Keratinocyte (primary cell): ENCODE measurements around the gene RAB27B. TPM values are rescaled to one million over a fixed set of nuclear protein-coding genes. Genes with fewer than 3 reads are reported as not detected.

Experiments used
- DNase-seq: peaks from one replicate; pipeline ENCODE4 v3.0.0-alpha.2; 2011; ENCODE audit warnings: low read depth, missing footprints, low spot score
- FAIRE-seq: peaks from 2 replicates; lab custom pipeline; 2011; peaks lifted over from hg19 to GRCh38; lab: Jason Lieb, UNC
- H2AFZ ChIP-seq: 2 replicates; pipeline ENCODE4 v1.6.0; 2012; ENCODE audit warnings: low read length, control low read depth, inconsistent platforms; ENCODE audit not compliant: control insufficient read depth
- H3K27ac ChIP-seq: 2 replicates; pipeline ENCODE4 v1.5.1; 2011; ENCODE audit warnings: low read length; ENCODE audit not compliant: control insufficient read depth, insufficient read depth
- H3K27me3 ChIP-seq: 3 replicates; pipeline ENCODE4 v1.6.0; 2011; ENCODE audit warnings: low read length; ENCODE audit not compliant: control insufficient read depth, insufficient read depth; ENCODE audit errors: extremely low read depth
- H3K36me3 ChIP-seq, 2 experiments: 2 replicates in 1 of 2; 3 replicates in 1 of 2; pipeline ENCODE4 v1.5.1; 2011; ENCODE audit warnings: low read length in 2 of 2, mild to moderate bottlenecking in 1 of 2; ENCODE audit not compliant: control insufficient read depth in 2 of 2, insufficient read depth in 2 of 2; ENCODE audit errors: extremely low read depth in 1 of 2
- H3K4me1 ChIP-seq: 3 replicates; pipeline ENCODE4 v1.5.1; 2011; ENCODE audit warnings: low read length; ENCODE audit not compliant: control insufficient read depth, insufficient read depth; ENCODE audit errors: extremely low read depth
- H3K4me2 ChIP-seq: 3 replicates; pipeline ENCODE4 v1.6.0; 2011; ENCODE audit warnings: low read depth, low read length; ENCODE audit not compliant: control insufficient read depth, insufficient read depth; ENCODE audit errors: extremely low read depth
- H3K4me3 ChIP-seq, 3 experiments: fragments of 200-600 bp in 1 of 3; sonication (generic) in 1 of 3; 2 replicates in 2 of 3; 3 replicates in 1 of 3; pipeline ENCODE4 v1.5.1; 2011 to 2016; ENCODE audit warnings: low read length in 3 of 3, mild to moderate bottlenecking in 3 of 3, control low read depth in 2 of 3, inconsistent platforms in 1 of 3, low read depth in 1 of 3, mixed read lengths in 1 of 3, mixed run types in 1 of 3, moderate library complexity in 1 of 3; ENCODE audit not compliant: control insufficient read depth in 2 of 3, insufficient read depth in 2 of 3; ENCODE audit errors: extremely low read depth in 1 of 3
- H3K79me2 ChIP-seq: 2 replicates; pipeline ENCODE4 v1.6.0; 2012; ENCODE audit warnings: low read length; ENCODE audit not compliant: control insufficient read depth, insufficient read depth
- H3K9ac ChIP-seq: 3 replicates; pipeline ENCODE4 v1.6.0; 2011; ENCODE audit warnings: low read length; ENCODE audit not compliant: control insufficient read depth, insufficient read depth; ENCODE audit errors: extremely low read depth
- H3K9me1 ChIP-seq: 3 replicates; pipeline ENCODE4 v1.6.0; 2011; ENCODE audit warnings: low read length; ENCODE audit not compliant: control insufficient read depth, insufficient read depth; ENCODE audit errors: extremely low read depth
- H3K9me3 ChIP-seq: 2 replicates; pipeline ENCODE4 v1.5.1; 2012; ENCODE audit warnings: low read depth, low read length; ENCODE audit not compliant: control insufficient read depth
- H4K20me1 ChIP-seq: 3 replicates; pipeline ENCODE4 v1.6.0; 2011; ENCODE audit warnings: low read length; ENCODE audit not compliant: control insufficient read depth, insufficient read depth; ENCODE audit errors: extremely low read depth
- EZH2 ChIP-seq: IDR thresholded peaks from one replicate; pipeline ENCODE4 v1.6.1; 2012; ENCODE audit warnings: inconsistent platforms, mild to moderate bottlenecking, low read length, moderate library complexity
- dilution Hi-C: fragments of 300-500 bp; cut with MboI; formaldehyde crosslinking; loops from one replicate; pipeline ENCODE4 v1.7.0; 2020; ENCODE audit warnings: low sequenced_read_pairs; ENCODE audit not compliant: extremely low pct_ligation_motif_present
- polyA plus RNA-seq, 5 experiments: library from polyadenylated mRNA; depleted of rRNA in 3 of 5; stranded (reverse) in 3 of 5; stranded (forward) in 1 of 5; unstranded in 1 of 5; fragments of >200 nt; gene quantifications; 1 replicate in 1 of 5; 2 replicates in 3 of 5; 3 replicates in 1 of 5; pipeline versions ENCODE4 v1.2.1 to v1.2.3, GENCODE V29; 2011 to 2012; ENCODE audit warnings: missing spikeins in 2 of 5, low read depth in 1 of 5, low replicate concordance in 1 of 5
- TF ChIP-seq, protein P1 (sequence below), 3 experiments: IDR thresholded peaks in 1 of 3; conservative IDR thresholded peaks in 1 of 3; optimal IDR thresholded peaks in 1 of 3; 2 replicates in 2 of 3; 3 replicates in 1 of 3; pipeline versions ENCODE3 to v1.5.1; 2011; ENCODE audit warnings: low read length in 3 of 3, mild to moderate bottlenecking in 3 of 3, moderate library complexity in 2 of 3, control low read depth in 1 of 3, inconsistent platforms in 1 of 3; ENCODE audit not compliant: insufficient read depth in 2 of 3; ENCODE audit errors: extremely low read depth in 1 of 3

RAB27B gene
- polyA plus RNA-seq, 1 donor (not counting 4 experiments of a cell fraction or from before 2014, with no cell fraction given): 4.2 TPM

DNA sequence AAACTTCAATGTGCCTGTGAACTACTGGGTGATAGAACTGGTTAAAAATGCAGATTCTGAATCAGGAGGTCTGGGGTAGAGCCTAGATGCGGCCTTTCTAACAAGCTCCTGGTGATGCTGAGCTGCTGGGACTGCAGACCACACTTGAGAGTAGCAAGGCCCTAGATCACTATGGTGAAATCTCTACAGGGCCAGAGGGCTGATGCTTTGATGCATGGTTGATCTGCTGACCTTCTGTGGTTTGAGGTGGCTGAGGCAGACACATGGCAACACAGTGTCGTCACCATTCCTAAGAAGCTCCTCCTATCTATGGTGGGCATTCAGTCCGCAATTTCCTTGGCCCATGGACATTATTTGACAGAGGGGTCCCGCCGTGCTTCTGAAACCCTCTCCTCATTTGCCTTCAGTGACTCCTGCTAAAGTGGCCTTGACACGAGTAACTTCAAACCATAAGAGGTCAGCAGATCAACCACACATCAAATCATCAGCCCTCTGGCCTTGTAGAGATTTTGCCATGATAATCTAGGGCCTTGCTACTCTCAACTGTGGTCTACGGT lies 111.2 kb downstream of the RAB27B start:
- Histone ChIP-seq H3K27ac (no peak overlapping the region), H3K9me3 (no peaks in the 10 kb centered on the region), H3K9me1 (no peaks in the 10 kb centered on the region), H3K4me3 (no peak overlapping the region), H3K79me2 (no peaks in the 10 kb centered on the region), H3K27me3 (no peaks in the 10 kb centered on the region), H4K20me1 (no peaks in the 10 kb centered on the region), H3K4me1 (no peaks in the 10 kb centered on the region), H3K9ac (no peak overlapping the region), H2AFZ (no peak overlapping the region), H3K4me2 (no peak overlapping the region), H3K36me3 (no peaks in the 10 kb centered on the region)
- dilution Hi-C loops: no loop called here
- TF ChIP-seq, protein P1, sequence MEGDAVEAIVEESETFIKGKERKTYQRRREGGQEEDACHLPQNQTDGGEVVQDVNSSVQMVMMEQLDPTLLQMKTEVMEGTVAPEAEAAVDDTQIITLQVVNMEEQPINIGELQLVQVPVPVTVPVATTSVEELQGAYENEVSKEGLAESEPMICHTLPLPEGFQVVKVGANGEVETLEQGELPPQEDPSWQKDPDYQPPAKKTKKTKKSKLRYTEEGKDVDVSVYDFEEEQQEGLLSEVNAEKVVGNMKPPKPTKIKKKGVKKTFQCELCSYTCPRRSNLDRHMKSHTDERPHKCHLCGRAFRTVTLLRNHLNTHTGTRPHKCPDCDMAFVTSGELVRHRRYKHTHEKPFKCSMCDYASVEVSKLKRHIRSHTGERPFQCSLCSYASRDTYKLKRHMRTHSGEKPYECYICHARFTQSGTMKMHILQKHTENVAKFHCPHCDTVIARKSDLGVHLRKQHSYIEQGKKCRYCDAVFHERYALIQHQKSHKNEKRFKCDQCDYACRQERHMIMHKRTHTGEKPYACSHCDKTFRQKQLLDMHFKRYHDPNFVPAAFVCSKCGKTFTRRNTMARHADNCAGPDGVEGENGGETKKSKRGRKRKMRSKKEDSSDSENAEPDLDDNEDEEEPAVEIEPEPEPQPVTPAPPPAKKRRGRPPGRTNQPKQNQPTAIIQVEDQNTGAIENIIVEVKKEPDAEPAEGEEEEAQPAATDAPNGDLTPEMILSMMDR (optimal IDR thresholded peaks at IDR 0.05 in 1 of 3, IDR thresholded peaks at IDR 0.05 in 1 of 3, conservative IDR thresholded peaks at IDR 0.05 in 1 of 3; ENCODE audit: extremely low read depth in 1 of 3, insufficient read depth in 2 of 3, low read length in 3 of 3): no peak
- TF ChIP-seq EZH2: no peak
- no peak for FAIRE-seq
- DNase-seq: no peak

DNA sequence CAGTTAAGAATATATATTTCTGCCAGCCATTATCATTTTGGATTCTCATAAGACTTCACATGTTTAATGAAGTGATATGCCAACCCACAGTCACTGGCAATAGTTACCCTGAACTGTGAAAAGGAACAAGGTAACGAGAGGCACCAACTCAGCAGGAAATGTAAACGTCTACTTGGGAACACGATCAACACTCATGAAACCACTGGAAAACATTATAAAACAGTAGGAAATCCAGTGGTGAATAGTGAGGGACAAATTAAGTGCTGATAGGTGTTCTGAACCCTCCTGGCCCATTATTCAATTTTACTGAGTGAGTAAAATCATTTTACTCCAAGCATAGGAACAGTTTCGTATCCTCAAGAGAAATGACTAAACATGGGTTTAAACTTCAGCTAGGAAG lies 113.9 kb downstream of the RAB27B start:
- FAIRE-seq (no peak), DNase-seq (no peak)
- TF ChIP-seq EZH2: no peak
- TF ChIP-seq, protein P1 (optimal IDR thresholded peaks at IDR 0.05 in 1 of 3, IDR thresholded peaks at IDR 0.05 in 1 of 3, conservative IDR thresholded peaks at IDR 0.05 in 1 of 3; ENCODE audit: extremely low read depth in 1 of 3, insufficient read depth in 2 of 3, low read length in 3 of 3): no peak
- Histone ChIP-seq H3K79me2 (no peaks in the 10 kb centered on the region), H3K9me3 (no peaks in the 10 kb centered on the region), H2AFZ (no peak overlapping the region), H3K36me3 (no peaks in the 10 kb centered on the region), H4K20me1 (no peaks in the 10 kb centered on the region), H3K27ac (no peak overlapping the region), H3K4me3 (no peak overlapping the region), H3K9ac (no peak overlapping the region), H3K27me3 (no peaks in the 10 kb centered on the region), H3K9me1 (no peaks in the 10 kb centered on the region), H3K4me2 (no peak overlapping the region), H3K4me1 (peaks cover 3% of the 10 kb centered on the region)
- dilution Hi-C loops: no loop called here
